Stimulated activated CD4-positive, alpha-beta T cell treated with anti-CD3 and anti-CD28 coated beads, Interleukin-15, amount 100 ng/mL, for 48 hours (primary cell): ENCODE data around the gene ZNF232.
A peak's percentile ranks its signal among the peaks of the same experiment; 100 is the strongest.
"Not testable (repeated sequence)": the region's sequence is repeated elsewhere in the genome, so short reads cannot be mapped to it uniquely, and the experiment has no call there.

Experiments used
- DNase-seq, 2 donors: peaks; one replicate each; pipeline ENCODE4 v3.0.0-alpha.2; 2020; ENCODE audit warnings: low read depth in 2 of 2

The ZNF232 gene

DNA sequence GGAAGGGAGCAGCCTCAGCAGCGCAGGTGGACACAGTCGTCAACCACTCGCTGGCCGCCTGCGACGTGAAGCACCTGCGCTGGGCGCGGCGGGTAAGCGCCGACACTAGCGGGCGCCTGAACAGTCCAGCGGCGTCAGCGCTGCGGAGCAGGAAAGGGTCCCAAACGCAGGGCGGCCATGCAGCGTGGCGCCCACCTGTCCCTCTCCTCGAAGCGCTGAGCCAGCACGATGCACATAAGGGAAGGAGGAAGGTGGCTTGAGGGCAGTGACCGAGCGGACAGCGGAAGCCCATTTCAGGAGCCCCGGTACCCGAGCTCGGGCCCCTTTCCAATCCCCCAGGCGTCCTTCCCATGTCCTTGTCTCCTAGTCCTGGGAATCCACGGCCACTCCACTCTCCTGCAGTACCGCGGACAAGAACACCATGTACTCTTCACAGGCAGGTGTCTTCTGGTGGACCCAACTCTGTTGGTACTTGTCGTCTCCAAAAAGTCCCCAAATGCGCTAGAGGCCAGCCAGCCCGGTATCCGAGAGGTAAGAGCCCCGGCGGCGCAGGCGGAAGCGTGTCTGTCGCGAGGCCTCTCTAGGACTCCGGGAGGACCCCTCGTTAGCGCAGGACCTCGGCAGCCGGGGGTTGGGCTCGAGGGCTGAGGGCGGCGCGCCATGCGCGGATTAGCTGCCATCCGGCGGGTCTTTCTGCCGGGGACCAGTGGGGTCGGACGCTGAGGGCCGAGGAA, 14.4 kb downstream of the ZNF232 start:
- DNase-seq = peak in 1 of 2 donors; percentile 19

DNA sequence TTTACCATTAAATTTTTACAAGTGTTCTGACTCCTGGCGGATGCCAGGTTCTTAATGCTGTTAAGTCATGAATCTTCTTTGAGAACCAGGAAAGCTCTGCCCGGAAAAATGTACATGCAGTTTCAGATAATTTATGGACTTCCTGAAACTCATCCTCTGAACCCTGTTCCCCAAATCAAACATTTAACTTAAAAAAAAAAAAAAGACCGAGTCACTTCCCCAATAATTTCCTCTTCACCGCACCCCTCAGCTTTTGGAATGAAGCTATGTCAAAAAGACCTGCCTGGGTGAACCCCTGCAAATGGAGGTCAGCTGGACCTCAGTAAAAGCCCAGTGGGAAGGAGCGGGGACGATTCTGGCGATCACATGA, 15.0 kb downstream of the ZNF232 start:
- no peak for DNase-seq

DNA sequence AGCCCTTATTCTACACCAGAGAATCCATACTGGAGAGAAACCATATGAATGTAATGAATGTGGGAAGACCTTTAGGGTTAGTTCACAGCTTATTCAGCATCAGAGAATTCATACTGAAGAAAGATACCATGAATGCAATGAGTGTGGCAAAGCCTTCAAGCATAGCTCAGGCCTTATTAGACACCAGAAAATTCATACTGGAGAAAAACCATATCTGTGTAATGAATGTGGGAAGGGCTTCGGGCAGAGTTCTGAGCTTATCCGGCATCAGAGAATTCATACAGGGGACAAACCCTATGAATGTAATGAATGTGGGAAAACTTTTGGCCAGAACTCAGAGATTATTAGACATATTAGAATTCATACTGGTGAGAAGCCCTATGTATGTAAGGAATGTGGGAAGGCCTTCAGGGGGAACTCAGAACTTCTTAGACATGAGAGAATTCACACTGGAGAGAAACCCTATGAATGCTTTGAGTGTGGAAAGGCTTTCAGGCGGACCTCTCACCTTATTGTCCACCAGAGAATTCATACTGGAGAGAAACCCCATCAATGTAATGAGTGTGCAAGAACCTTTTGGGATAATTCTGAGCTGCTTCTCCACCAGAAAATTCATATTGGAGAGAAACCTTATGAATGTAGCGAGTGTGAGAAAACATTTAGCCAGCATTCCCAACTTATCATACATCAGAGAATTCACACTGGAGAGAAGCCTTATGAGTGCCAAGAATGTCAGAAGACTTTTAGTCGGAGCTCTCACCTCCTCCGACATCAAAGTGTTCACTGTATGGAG, 19.3 kb downstream of the ZNF232 start:
- DNase-seq = no peak

DNA sequence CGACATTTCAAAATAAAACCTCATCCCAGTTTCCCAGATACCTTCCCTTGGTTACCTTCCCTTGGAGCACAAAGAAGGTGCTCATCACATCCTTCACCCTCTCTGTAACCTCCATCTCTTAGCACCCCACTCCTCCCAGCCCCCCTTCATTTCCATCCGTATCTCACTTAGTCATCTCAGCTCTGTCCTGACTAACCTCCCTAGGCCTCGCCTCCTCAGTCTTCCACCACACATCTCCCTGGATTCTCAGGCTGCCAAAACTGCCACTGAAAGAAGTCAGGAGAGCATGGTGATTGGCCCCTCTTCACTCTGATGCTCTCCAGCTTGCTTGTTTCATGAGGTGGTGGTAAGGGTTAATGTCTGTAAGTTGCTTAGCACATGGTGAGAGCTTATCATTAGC, 31.1 kb downstream of the ZNF232 start:
- DNase-seq = no peak

DNA sequence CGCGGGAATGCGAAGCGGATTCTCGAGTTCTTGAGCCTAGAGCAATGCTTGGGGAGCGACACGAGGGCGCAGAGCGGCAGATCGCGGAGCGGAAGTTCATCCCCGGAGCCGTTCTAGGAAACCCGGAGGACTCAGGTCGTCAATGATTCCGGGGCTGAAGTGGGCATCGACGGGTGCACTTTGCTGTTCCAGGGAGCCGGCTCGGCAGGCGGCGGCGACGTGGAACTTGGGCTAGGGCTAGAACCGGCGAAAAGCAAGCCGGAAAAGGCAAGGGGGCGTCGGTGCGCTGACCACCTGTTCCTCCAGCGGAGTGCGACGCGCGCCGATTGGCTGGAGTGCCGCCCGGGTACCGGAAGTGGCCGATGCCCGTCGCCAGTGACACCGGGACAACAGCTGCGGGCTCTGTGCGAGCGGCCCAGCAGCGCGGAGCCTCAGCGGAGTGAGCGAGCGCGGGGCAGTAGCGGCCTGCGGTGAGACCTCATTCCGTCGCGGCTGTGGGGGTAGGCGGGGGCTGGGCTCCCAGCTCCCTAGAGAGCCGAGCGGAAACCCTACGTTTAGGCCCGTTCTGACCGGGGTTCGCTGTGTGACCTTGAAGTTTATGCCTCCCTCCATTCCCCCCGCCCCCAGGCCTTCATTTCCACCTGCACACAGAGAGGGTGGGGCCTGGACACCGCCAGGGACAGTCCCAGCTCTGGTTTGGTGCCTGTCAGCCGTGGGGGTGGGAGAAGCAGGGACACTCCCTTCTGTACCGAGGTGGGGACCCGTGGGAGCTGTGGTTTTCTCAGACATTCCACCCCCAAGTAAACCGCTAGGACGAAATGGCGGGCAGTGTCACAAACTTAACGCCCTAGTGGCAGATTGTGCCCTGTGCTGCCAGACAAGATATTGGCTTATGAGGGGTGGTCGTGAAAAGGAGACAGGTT, 33.3 kb downstream of the ZNF232 start, which contains the start of gene ZFP3:
ZFP3 (plus strand) TSS at position 362 of the 923 bp plus-strand sequence. CDS start 13,038 bp downstream, outside the sequence.
- peak; percentile 66 to 71 for DNase-seq

DNA sequence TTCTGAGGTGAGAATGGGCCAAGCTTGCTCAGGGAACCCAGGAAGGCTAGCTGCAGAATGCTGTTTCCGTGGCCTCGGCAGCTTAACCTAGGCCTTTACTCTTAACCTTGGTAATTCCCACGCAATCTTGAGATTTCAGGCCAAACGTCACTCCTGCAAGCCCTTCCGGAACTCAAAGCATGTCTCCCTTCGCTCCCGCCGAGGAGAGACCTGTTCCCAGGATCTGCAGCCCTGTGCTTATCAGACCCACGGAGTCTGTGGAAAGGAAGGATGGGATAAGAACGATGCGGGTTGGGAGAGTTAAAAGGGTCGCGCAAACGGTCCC, 33.9 kb downstream of the ZNF232 start:
- no peak for DNase-seq

DNA sequence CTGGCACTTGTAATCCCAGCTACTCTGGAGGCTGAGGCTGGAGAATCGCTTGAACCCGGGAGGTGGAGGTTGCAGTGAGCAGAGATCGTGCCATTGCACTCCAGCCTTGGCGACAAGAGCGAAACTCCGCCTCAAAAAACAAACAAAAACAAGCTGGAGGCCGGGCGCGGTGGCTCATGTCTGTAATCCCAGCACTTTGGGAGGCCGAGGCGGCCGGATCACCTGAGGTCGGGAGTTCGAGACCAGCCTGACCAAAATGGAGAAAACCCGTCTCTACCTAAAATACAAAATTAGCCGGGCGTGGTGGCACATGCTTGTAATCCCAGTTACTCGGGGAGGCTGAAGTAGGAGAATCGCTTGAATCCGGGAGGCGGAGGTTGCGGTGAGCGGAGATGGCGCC, 34.4 kb downstream of the ZNF232 start:
- DNase-seq = not testable (repeated sequence)

DNA sequence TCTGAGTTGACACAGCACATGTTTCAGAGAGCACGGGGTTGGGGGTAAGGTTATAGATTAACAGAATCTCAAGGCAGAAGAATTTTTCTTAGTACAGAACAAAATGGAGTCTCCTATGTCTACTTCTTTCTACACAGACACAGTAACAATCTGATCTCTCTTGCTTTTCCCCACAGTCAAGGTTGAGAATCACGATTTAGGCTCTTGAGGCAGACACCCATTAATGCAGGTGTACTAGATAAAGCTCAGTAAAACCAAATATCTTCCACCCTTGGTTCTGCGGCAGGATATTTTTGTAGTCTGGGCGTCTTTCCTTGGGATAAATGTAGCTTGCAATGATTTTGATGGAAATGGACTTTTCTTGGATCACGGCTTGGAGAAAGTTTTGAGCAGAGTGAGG, 36.2 kb downstream of the ZNF232 start:
- DNase-seq = not testable (repeated sequence)

DNA sequence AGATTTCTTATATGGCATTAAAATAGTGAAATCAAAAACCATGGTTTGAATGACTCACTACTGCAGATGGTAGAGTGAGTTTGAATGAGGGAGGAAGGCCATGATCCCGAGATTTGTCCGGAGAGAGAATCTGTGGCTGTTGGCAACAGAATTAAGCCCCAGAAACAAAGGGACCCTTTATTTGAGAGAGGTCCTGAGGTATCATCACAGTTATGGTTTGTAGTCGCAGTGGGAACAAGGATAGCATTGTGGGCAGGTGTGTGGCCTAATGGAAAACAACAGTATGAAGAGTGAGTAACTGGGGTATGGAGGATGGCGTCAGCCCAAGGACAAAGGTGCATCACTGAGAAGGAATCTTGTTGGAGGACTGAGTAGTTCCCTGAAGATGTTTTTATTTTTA, 42.0 kb downstream of the ZNF232 start:
- DNase-seq = no peak

DNA sequence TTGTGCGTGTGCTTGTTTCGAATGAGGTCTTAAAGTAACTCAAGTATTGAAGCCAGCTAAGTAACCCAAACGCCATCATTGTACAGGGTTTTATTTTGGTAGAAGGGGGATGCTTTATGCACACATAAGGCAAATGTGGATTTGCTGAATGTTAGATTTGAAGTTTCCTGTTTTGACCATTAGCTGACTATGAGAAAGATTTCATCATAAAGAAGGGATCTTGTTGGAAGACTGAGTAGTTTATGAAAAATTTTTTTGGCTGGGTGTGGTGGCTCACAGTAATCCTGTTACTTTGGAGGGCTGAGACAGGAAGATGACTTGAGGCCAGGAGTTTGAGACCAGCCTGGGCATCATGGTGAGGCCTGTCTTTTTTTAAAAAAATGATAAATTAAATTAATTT, 43.4 kb downstream of the ZNF232 start:
- DNase-seq = no peak

DNA sequence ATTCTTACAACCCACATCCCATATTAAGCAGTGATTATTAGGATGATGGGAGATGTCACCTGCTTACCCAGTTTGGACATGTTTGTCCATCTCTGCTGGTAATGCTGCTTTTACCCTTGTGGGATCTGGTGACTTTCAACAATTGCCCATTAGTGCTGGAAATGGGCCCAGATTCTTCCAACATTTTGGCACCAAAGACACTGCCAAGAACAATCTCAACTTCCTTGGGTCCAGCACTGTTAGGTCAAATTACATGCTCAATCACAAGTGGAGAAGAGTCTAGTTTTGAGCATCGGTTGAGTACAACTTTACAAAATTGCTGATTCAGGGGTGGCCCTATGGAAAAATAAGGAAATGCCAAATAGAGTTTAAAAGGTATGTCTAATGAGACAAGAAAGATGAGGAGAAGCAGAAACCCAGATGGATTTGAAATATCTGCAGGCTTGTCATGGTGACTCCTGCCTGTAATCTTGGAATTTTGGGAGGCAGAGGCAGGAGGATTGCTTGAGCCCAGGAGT, 46.4 kb downstream of the ZNF232 start:
- no peak for DNase-seq
